ENCODE data around the gene KIR3DL3. TPM values are rescaled to one million over a fixed set of nuclear protein-coding genes. Genes with fewer than 3 reads are reported as not detected.

The KIR3DL3 gene
- total and polyA plus RNA-seq, 9 of the 15 experiments (the other 6 are each of a cell fraction or from before 2014, with no cell fraction given) = 0.11 TPM; not detected in 8

GRCh38 chr19:54682306-54682856 is 41.9 kb upstream of the KIR3DL3 start (continued):
- TF ChIP-seq DLX4 (CRISPR knock-in tag; IDR thresholded peaks at IDR 0.05) (no peak), ETV6 (IDR thresholded peaks at IDR 0.05; ENCODE audit: borderline replicate concordance in 1 of 2, low read depth in 2 of 2, low read length in 1 of 2) (no peak), ETV6 (CRISPR knock-in tag; IDR thresholded peaks at IDR 0.05; ENCODE audit: borderline replicate concordance) (no peak), IRF9 (tag; IDR thresholded peaks at IDR 0.05) (no peak), CTCF (IDR thresholded peaks at IDR 0.05 in 2 of 3, conservative IDR thresholded peaks at IDR 0.05 in 1 of 3; ENCODE audit: insufficient read depth in 2 of 3, low read depth in 1 of 3, low read length in 3 of 3) (no peak), ZBTB17 (CRISPR knock-in tag; IDR thresholded peaks at IDR 0.05) (no peak), TAF1 (IDR thresholded peaks at IDR 0.05; ENCODE audit: control insufficient read depth, extremely low read depth, insufficient read depth, low read length, severe bottlenecking) (no peak), PHB2 (IDR thresholded peaks at IDR 0.05; ENCODE audit: low read depth) (no peak)
